ENCODE measurements around the gene FAM114A2.

FAM114A2 gene

DNA sequence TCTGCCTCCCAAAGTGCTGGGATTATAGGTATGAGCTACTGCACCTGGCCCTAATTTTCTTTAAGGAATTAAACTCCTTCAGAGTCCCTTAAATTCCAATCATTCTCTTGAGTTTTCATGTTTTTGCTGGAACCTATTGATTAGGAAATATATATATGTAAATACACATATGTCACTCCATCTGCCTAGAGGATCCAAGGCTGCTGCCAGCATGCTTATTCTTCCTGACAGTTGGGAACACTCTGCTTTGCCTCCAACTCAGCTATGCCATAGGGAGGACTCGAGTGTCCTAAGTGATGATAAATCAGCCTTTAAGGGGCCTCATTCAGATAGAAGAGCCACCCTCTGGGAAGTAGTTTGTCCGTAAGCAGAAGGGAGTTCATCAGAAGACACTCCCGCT lies 21.9 kb upstream of the FAM114A2 start:
- Mint-ChIP-seq H3K27ac (no peak overlapping the region), H3K4me3 (no peak overlapping the region), H3K27me3 (no peaks in the 10 kb centered on the region), H3K4me1 (peaks cover 16% of the 10 kb centered on the region), H3K9me3 (no peaks in the 10 kb centered on the region), H3K36me3 (ENCODE audit: low read depth) (no peaks in the 10 kb centered on the region)
- no peak for DNase-seq
- ATAC-seq = no peak

DNA sequence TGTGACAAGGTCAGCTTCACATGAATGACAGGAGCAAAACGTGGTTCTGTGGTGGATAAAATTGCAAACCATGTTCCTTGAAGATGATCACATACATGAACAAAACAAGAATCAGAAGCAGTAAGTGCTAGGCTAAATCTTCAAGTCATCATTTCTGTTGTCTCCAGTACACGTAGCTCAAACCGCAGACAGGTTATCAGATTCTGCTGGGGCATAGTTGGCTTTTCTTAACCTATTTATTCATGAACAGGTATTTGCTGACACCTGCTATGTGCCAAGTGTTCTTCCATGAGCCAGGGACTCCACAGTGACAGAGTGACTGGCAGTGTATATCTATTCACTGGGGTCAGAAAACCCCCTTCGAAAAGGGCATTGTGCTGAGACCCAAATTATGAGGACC lies 20.9 kb upstream of the FAM114A2 start:
- Mint-ChIP-seq H3K4me3 (no peak overlapping the region), H3K9me3 (no peaks in the 10 kb centered on the region), H3K4me1 (peaks cover 16% of the 10 kb centered on the region), H3K27ac (peak overlapping the region; percentile 50), H3K36me3 (ENCODE audit: low read depth) (peaks cover 5% of the 10 kb centered on the region), H3K27me3 (no peaks in the 10 kb centered on the region)
- DNase-seq (no peak), ATAC-seq (no peak)

GRCh38 chr5:154059039-154059430 lies 20.3 kb upstream of the FAM114A2 start:
- H3K36me3 Mint-ChIP-seq (ENCODE audit: low read depth) = peaks cover 9% of the 10 kb centered on the region
- no peak for DNase-seq
- H3K9me3 Mint-ChIP-seq = no peaks in the 10 kb centered on the region
- no peak overlapping the region for H3K27ac Mint-ChIP-seq
- no peak for ATAC-seq
- no peak overlapping the region for H3K4me3 Mint-ChIP-seq
- no peaks in the 10 kb centered on the region for H3K27me3 Mint-ChIP-seq
- peaks cover 16% of the 10 kb centered on the region for H3K4me1 Mint-ChIP-seq

- H3K27ac Mint-ChIP-seq = no peak overlapping the region
- peak; percentile 33 for ATAC-seq
- H3K4me3 Mint-ChIP-seq = no peak overlapping the region
- peaks cover 15% of the 10 kb centered on the region for H3K36me3 Mint-ChIP-seq (ENCODE audit: low read depth)
- H3K9me3 Mint-ChIP-seq = no peaks in the 10 kb centered on the region
- H3K27me3 Mint-ChIP-seq = no peaks in the 10 kb centered on the region
- peaks cover 16% of the 10 kb centered on the region for H3K4me1 Mint-ChIP-seq
- DNase-seq = no peak
Measured at GRCh38 chr5:154058055-154059038, 19.6 kb upstream of the FAM114A2 start.

DNA sequence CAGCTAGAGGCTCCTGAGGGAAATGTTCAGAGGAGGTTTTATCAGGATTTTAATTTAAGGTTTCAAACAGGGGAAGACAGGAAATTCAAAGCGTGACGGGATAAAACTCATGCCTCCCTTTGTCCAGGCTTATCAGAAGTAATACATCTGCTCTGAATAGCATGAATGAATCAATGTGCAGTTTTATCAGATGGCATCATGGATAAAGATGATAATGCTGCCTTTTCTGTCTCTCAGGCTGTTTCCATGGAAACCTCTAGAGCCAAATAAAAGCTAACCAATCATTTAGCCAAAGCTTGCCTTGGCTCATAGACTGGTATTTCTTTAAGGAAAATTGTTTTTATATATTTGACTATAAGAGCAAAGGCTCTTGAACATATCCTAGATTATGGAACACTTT lies 16.5 kb upstream of the FAM114A2 start:
- Mint-ChIP-seq H3K4me3 (no peak overlapping the region), H3K27ac (no peak overlapping the region), H3K36me3 (ENCODE audit: low read depth) (peaks cover 41% of the 10 kb centered on the region), H3K9me3 (no peaks in the 10 kb centered on the region), H3K4me1 (peaks cover 16% of the 10 kb centered on the region), H3K27me3 (no peaks in the 10 kb centered on the region)
- DNase-seq = no peak
- ATAC-seq = no peak

DNA sequence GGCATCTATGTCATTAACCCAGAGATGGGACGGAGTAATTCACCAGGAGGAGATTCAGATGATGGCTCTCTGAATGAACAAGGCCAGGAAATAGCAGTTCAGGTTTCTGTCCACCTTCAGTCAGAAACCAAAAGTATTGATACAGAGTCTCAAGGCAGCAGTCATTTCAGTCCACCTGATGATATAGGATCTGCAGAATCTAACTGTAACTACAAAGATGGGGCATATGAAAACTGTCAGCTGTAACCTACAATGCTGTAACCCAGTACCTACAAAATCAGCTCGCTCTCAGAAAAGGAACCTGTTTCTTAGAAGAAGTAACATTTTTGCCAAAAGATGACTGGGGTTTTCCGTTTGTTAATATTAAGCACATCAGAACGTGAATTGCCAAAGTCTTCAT lies 14.8 kb upstream of the FAM114A2 start:
- Mint-ChIP-seq H3K27ac (peak overlapping the region; percentile 10), H3K4me3 (no peak overlapping the region), H3K9me3 (no peaks in the 10 kb centered on the region), H3K36me3 (ENCODE audit: low read depth) (peaks cover 51% of the 10 kb centered on the region), H3K4me1 (peaks cover 8% of the 10 kb centered on the region), H3K27me3 (no peaks in the 10 kb centered on the region)
- ATAC-seq (no peak), DNase-seq (no peak)

GRCh38 chr5:154049636-154050035 lies 10.9 kb upstream of the FAM114A2 start:
- ATAC-seq = no peak
- Mint-ChIP-seq H3K9me3 (no peaks in the 10 kb centered on the region), H3K27me3 (no peaks in the 10 kb centered on the region), H3K36me3 (ENCODE audit: low read depth) (peaks cover 56% of the 10 kb centered on the region), H3K4me3 (no peak overlapping the region), H3K27ac (no peak overlapping the region), H3K4me1 (peaks cover 19% of the 10 kb centered on the region)
- no peak for DNase-seq

GRCh38 chr5:154047324-154047723 lies 8.6 kb upstream of the FAM114A2 start:
- Mint-ChIP-seq H3K9me3 (no peaks in the 10 kb centered on the region), H3K4me1 (peaks cover 30% of the 10 kb centered on the region), H3K27me3 (no peaks in the 10 kb centered on the region), H3K36me3 (ENCODE audit: low read depth) (peaks cover 41% of the 10 kb centered on the region), H3K27ac (peak overlapping the region; percentile 23), H3K4me3 (no peak overlapping the region)
- DNase-seq (no peak), ATAC-seq (no peak)

- Mint-ChIP-seq H3K4me3 (no peak overlapping the region), H3K4me1 (peaks cover 35% of the 10 kb centered on the region), H3K36me3 (ENCODE audit: low read depth) (peaks cover 33% of the 10 kb centered on the region), H3K27ac (no peak overlapping the region), H3K9me3 (no peaks in the 10 kb centered on the region), H3K27me3 (no peaks in the 10 kb centered on the region)
- no peak for ATAC-seq
- DNase-seq = no peak
Measured at GRCh38 chr5:154046486-154046885, 7.8 kb upstream of the FAM114A2 start.

GRCh38 chr5:154044581-154044980 lies 5.9 kb upstream of the FAM114A2 start:
- Mint-ChIP-seq H3K27ac (no peak overlapping the region), H3K27me3 (no peaks in the 10 kb centered on the region), H3K36me3 (ENCODE audit: low read depth) (peaks cover 18% of the 10 kb centered on the region), H3K9me3 (no peaks in the 10 kb centered on the region), H3K4me3 (no peak overlapping the region), H3K4me1 (peaks cover 50% of the 10 kb centered on the region)
- DNase-seq (no peak), ATAC-seq (no peak)

GRCh38 chr5:154044099-154044498 lies 5.4 kb upstream of the FAM114A2 start:
- ATAC-seq (no peak), DNase-seq (no peak)
- no peaks in the 10 kb centered on the region for H3K27me3 Mint-ChIP-seq
- H3K27ac Mint-ChIP-seq = no peak overlapping the region
- peaks cover 55% of the 10 kb centered on the region for H3K4me1 Mint-ChIP-seq
- no peak overlapping the region for H3K4me3 Mint-ChIP-seq
- H3K9me3 Mint-ChIP-seq = no peaks in the 10 kb centered on the region
- peaks cover 16% of the 10 kb centered on the region for H3K36me3 Mint-ChIP-seq (ENCODE audit: low read depth)

DNA sequence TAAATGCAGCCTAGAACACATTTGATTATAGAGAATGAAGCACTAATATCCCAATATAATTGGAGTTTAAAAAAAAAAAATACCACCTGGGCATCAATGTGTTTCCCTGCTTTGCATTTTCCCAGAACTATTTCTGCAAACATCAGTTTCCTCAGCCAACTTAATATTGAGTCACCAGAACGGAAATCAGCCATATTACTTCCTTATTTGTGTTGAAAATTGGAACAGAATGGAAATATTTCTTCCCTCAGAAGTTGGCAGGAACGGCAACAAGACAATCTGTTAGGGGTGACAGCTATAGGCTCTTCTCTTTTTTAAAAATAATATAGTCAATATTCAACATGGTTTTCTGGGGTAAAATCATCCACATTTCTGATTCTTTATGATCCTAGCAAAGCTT lies 4.1 kb upstream of the FAM114A2 start:
- Mint-ChIP-seq H3K4me1 (peaks cover 65% of the 10 kb centered on the region), H3K9me3 (no peaks in the 10 kb centered on the region), H3K27me3 (no peaks in the 10 kb centered on the region), H3K27ac (no peak overlapping the region), H3K36me3 (ENCODE audit: low read depth) (peaks cover 19% of the 10 kb centered on the region), H3K4me3 (no peak overlapping the region)
- no peak for ATAC-seq
- no peak for DNase-seq

DNA sequence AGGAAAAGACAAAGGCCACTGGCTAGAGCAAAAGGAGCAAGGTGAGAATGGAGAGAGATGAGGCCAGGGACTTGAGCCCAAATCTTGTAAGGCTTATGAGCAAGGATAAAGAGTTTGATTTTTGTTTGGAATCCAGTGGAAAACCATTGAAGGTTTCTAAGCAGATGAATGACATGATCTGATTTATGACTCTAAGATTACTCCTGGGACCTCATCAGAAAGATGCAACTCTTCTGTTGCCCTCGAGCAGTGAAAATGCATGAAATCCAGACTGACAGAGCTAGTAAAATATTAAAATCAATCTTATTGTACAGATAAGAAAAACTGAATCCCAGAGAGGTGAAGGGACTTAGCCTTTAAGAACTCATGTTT lies 734 bp upstream of the FAM114A2 start:
- Mint-ChIP-seq H3K27me3 (no peaks in the 10 kb centered on the region), H3K4me3 (peak overlapping the region; percentile 97), H3K4me1 (peaks cover 75% of the 10 kb centered on the region), H3K9me3 (no peaks in the 10 kb centered on the region), H3K36me3 (ENCODE audit: low read depth) (peaks cover 10% of the 10 kb centered on the region), H3K27ac (peak overlapping the region; percentile 99)
- ATAC-seq (no peak), DNase-seq (no peak)

DNA sequence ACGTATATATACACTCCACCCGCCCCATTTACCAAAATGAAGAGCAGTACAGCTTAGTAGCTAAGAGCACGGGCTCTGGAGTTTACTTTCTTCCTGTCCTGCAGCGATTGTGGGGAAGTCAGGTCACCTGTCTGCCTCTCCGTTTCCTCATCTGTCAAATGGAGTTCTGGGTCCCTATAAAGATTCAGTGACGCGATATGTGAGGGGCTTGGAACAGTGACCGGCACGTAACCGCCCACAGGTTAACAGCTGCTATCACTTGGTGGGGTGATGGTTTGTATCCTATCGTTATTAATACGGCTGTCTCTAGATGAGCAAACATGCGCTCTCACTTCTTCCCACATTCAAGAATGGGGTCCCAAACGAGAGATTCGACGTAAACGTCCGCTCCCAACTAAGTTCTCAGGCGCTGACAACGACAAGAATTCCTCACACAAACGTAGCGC lies 426 bp downstream of the FAM114A2 start:
- H3K4me3 Mint-ChIP-seq = peak overlapping the region; percentile 97
- DNase-seq (peak; percentile 47), ATAC-seq (peak; percentile 58)
- H3K27ac Mint-ChIP-seq = peak overlapping the region; percentile 99
- peaks cover 17% of the 10 kb centered on the region for H3K36me3 Mint-ChIP-seq (ENCODE audit: low read depth)
- peaks cover 74% of the 10 kb centered on the region for H3K4me1 Mint-ChIP-seq
- no peaks in the 10 kb centered on the region for H3K9me3 Mint-ChIP-seq
- no peaks in the 10 kb centered on the region for H3K27me3 Mint-ChIP-seq

DNA sequence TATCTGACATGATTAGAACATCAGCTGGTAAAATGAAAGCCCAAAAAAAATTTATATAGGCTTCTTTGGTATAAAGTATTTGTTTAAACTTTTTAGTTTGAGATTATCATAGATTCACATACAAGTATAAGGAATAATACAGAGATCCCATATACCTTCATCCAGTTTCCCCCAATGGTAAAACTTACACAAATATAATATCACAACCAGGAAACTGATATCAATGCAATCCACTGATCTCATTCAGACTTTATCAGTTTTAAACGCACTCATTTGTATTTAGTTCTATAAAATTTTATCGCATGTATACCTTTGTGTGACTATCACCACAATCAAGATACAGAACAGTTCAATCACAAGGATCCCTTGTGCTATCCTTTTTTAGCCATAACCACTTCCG lies 3.8 kb downstream of the FAM114A2 start:
- H3K4me1 Mint-ChIP-seq = peaks cover 53% of the 10 kb centered on the region
- peaks cover 27% of the 10 kb centered on the region for H3K36me3 Mint-ChIP-seq (ENCODE audit: low read depth)
- peak overlapping the region; percentile 29 for H3K27ac Mint-ChIP-seq
- no peaks in the 10 kb centered on the region for H3K9me3 Mint-ChIP-seq
- no peaks in the 10 kb centered on the region for H3K27me3 Mint-ChIP-seq
- DNase-seq (no peak), ATAC-seq (no peak)
- H3K4me3 Mint-ChIP-seq = no peak overlapping the region
